ENCODE results near the gene NBAS.

The NBAS gene

GRCh38 chr2:15287447-15288184 lies 273.5 kb downstream of the NBAS start:
- Histone ChIP-seq H3K4me3 (ENCODE audit: insufficient read depth, low read depth, low read length, poor library complexity, severe bottlenecking) (no peak overlapping the region), H3K27me3 (replicated peaks; ENCODE audit: control insufficient read depth, insufficient read depth, low read length, poor library complexity, severe bottlenecking) (no peaks in the 10 kb centered on the region), H3K4me1 (ENCODE audit: control insufficient read depth, insufficient read depth, low read length, poor library complexity, severe bottlenecking) (no peaks in the 10 kb centered on the region), H3K36me3 (ENCODE audit: control insufficient read depth, insufficient read depth, low read length) (peaks cover 23% of the 10 kb centered on the region), H3K27ac (ENCODE audit: insufficient read depth, low read length, poor library complexity, severe bottlenecking) (no peak overlapping the region), H3K9me3 (ENCODE audit: control insufficient read depth, low read length) (no peaks in the 10 kb centered on the region)
- DNase-seq: no peak

- Histone ChIP-seq H3K27me3 (replicated peaks; ENCODE audit: control insufficient read depth, insufficient read depth, low read length, poor library complexity, severe bottlenecking) (no peaks in the 10 kb centered on the region), H3K4me1 (ENCODE audit: control insufficient read depth, insufficient read depth, low read length, poor library complexity, severe bottlenecking) (no peaks in the 10 kb centered on the region), H3K27ac (ENCODE audit: insufficient read depth, low read length, poor library complexity, severe bottlenecking) (no peak overlapping the region), H3K36me3 (ENCODE audit: control insufficient read depth, insufficient read depth, low read length) (peaks cover 18% of the 10 kb centered on the region), H3K4me3 (ENCODE audit: insufficient read depth, low read depth, low read length, poor library complexity, severe bottlenecking) (no peak overlapping the region), H3K9me3 (ENCODE audit: control insufficient read depth, low read length) (no peaks in the 10 kb centered on the region)
- DNase-seq: no peak
Measured at GRCh38 chr2:15284614-15285013, 276.5 kb downstream of the NBAS start.

DNA sequence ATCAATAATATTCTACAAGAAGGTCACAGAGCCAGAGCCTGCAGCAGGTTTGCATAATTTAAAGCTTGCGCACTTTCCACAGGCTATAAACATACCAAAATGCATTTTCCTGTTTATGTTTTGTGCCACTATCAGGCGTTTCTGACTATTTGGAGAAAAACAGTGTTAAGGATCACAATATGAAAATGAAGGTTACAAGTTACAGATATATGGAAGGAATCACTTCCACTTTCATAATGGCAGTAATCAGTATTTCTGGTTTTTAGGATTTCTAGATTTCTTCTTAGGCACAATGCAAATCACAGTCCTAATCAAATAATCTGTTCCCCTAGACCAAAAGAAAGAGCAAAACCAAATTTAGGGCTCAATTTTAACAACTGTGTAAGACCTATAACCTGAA lies 279.5 kb downstream of the NBAS start:
- H3K9me3 ChIP-seq (ENCODE audit: control insufficient read depth, low read length): no peaks in the 10 kb centered on the region
- H3K36me3 ChIP-seq (ENCODE audit: control insufficient read depth, insufficient read depth, low read length): peaks cover 13% of the 10 kb centered on the region
- no peak overlapping the region for H3K27ac ChIP-seq (ENCODE audit: insufficient read depth, low read length, poor library complexity, severe bottlenecking)
- no peaks in the 10 kb centered on the region for H3K27me3 ChIP-seq (replicated peaks; ENCODE audit: control insufficient read depth, insufficient read depth, low read length, poor library complexity, severe bottlenecking)
- no peak for DNase-seq
- no peak overlapping the region for H3K4me3 ChIP-seq (ENCODE audit: insufficient read depth, low read depth, low read length, poor library complexity, severe bottlenecking)
- no peaks in the 10 kb centered on the region for H3K4me1 ChIP-seq (ENCODE audit: control insufficient read depth, insufficient read depth, low read length, poor library complexity, severe bottlenecking)

GRCh38 chr2:15279201-15279876 lies 281.8 kb downstream of the NBAS start:
- Histone ChIP-seq H3K4me1 (ENCODE audit: control insufficient read depth, insufficient read depth, low read length, poor library complexity, severe bottlenecking) (no peaks in the 10 kb centered on the region), H3K9me3 (ENCODE audit: control insufficient read depth, low read length) (no peaks in the 10 kb centered on the region), H3K27ac (ENCODE audit: insufficient read depth, low read length, poor library complexity, severe bottlenecking) (no peak overlapping the region), H3K27me3 (replicated peaks; ENCODE audit: control insufficient read depth, insufficient read depth, low read length, poor library complexity, severe bottlenecking) (no peaks in the 10 kb centered on the region), H3K4me3 (ENCODE audit: insufficient read depth, low read depth, low read length, poor library complexity, severe bottlenecking) (no peak overlapping the region), H3K36me3 (ENCODE audit: control insufficient read depth, insufficient read depth, low read length) (peaks cover 15% of the 10 kb centered on the region)
- DNase-seq: no peak

- H3K36me3 ChIP-seq (ENCODE audit: control insufficient read depth, insufficient read depth, low read length): peaks cover 11% of the 10 kb centered on the region
- H3K9me3 ChIP-seq (ENCODE audit: control insufficient read depth, low read length): no peaks in the 10 kb centered on the region
- no peak for DNase-seq
- H3K4me1 ChIP-seq (ENCODE audit: control insufficient read depth, insufficient read depth, low read length, poor library complexity, severe bottlenecking): no peaks in the 10 kb centered on the region
- no peak overlapping the region for H3K4me3 ChIP-seq (ENCODE audit: insufficient read depth, low read depth, low read length, poor library complexity, severe bottlenecking)
- H3K27me3 ChIP-seq (replicated peaks; ENCODE audit: control insufficient read depth, insufficient read depth, low read length, poor library complexity, severe bottlenecking): no peaks in the 10 kb centered on the region
- no peak overlapping the region for H3K27ac ChIP-seq (ENCODE audit: insufficient read depth, low read length, poor library complexity, severe bottlenecking)
Measured at GRCh38 chr2:15278296-15278695, 282.8 kb downstream of the NBAS start.

DNA sequence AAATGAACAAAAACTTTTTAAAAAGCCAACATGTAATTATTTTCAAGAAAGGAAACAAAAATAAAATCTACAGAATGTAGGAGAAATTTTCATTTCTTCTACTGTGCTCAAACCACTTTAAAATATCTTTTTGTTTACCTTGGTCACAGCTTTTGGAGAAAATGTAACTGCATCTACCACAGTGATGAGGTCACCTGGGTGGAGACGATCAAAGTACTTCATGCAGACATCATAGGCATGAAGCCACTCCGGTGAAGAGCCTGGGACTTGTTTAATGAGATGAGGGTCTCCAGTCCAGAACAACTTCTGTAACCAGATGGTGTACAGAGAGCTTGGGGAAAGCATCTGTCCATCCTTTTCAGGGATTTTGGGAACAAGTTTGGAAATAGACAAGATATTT lies 285.8 kb downstream of the NBAS start:
- H3K27me3 ChIP-seq (replicated peaks; ENCODE audit: control insufficient read depth, insufficient read depth, low read length, poor library complexity, severe bottlenecking): no peaks in the 10 kb centered on the region
- H3K4me1 ChIP-seq (ENCODE audit: control insufficient read depth, insufficient read depth, low read length, poor library complexity, severe bottlenecking): no peaks in the 10 kb centered on the region
- no peak overlapping the region for H3K4me3 ChIP-seq (ENCODE audit: insufficient read depth, low read depth, low read length, poor library complexity, severe bottlenecking)
- H3K27ac ChIP-seq (ENCODE audit: insufficient read depth, low read length, poor library complexity, severe bottlenecking): no peak overlapping the region
- H3K9me3 ChIP-seq (ENCODE audit: control insufficient read depth, low read length): no peaks in the 10 kb centered on the region
- DNase-seq: no peak
- peaks cover 13% of the 10 kb centered on the region for H3K36me3 ChIP-seq (ENCODE audit: control insufficient read depth, insufficient read depth, low read length)

DNA sequence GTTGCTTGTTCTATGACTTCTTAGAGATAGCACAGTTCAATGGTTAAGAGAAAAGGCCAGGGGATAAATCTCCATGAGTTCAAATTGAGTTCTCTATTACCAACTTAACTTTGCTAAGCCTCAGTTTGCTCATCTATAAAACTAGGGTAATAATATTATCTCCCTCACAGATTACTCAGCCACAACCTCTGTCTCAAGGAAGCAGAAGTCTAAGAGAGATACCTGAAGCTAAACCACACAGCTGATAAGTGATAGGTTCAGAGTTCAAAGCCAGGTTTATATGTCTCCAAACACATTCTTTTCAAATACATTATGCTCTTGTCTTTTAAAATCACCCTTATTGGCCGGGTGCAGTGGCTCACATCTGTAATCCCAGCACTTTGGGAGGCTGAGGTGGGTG lies 287.7 kb downstream of the NBAS start:
- peaks cover 13% of the 10 kb centered on the region for H3K36me3 ChIP-seq (ENCODE audit: control insufficient read depth, insufficient read depth, low read length)
- no peak for DNase-seq

GRCh38 chr2:15272942-15273341 lies 288.2 kb downstream of the NBAS start:
- H3K27me3 ChIP-seq (replicated peaks; ENCODE audit: control insufficient read depth, insufficient read depth, low read length, poor library complexity, severe bottlenecking): no peaks in the 10 kb centered on the region
- H3K36me3 ChIP-seq (ENCODE audit: control insufficient read depth, insufficient read depth, low read length): peaks cover 13% of the 10 kb centered on the region
- no peak overlapping the region for H3K4me3 ChIP-seq (ENCODE audit: insufficient read depth, low read depth, low read length, poor library complexity, severe bottlenecking)
- H3K4me1 ChIP-seq (ENCODE audit: control insufficient read depth, insufficient read depth, low read length, poor library complexity, severe bottlenecking): no peaks in the 10 kb centered on the region
- no peaks in the 10 kb centered on the region for H3K9me3 ChIP-seq (ENCODE audit: control insufficient read depth, low read length)
- no peak for DNase-seq
- no peak overlapping the region for H3K27ac ChIP-seq (ENCODE audit: insufficient read depth, low read length, poor library complexity, severe bottlenecking)

More for the DNA sequence above, 287.7 kb downstream of the NBAS start:
- no peak overlapping the region for H3K27ac ChIP-seq (ENCODE audit: insufficient read depth, low read length, poor library complexity, severe bottlenecking)
- no peaks in the 10 kb centered on the region for H3K27me3 ChIP-seq (replicated peaks; ENCODE audit: control insufficient read depth, insufficient read depth, low read length, poor library complexity, severe bottlenecking)
- no peaks in the 10 kb centered on the region for H3K4me1 ChIP-seq (ENCODE audit: control insufficient read depth, insufficient read depth, low read length, poor library complexity, severe bottlenecking)
- H3K4me3 ChIP-seq (ENCODE audit: insufficient read depth, low read depth, low read length, poor library complexity, severe bottlenecking): no peak overlapping the region
- H3K9me3 ChIP-seq (ENCODE audit: control insufficient read depth, low read length): no peaks in the 10 kb centered on the region

- peaks cover 13% of the 10 kb centered on the region for H3K36me3 ChIP-seq (ENCODE audit: control insufficient read depth, insufficient read depth, low read length)
- no peaks in the 10 kb centered on the region for H3K27me3 ChIP-seq (replicated peaks; ENCODE audit: control insufficient read depth, insufficient read depth, low read length, poor library complexity, severe bottlenecking)
- DNase-seq: no peak
- H3K4me3 ChIP-seq (ENCODE audit: insufficient read depth, low read depth, low read length, poor library complexity, severe bottlenecking): no peak overlapping the region
- no peaks in the 10 kb centered on the region for H3K4me1 ChIP-seq (ENCODE audit: control insufficient read depth, insufficient read depth, low read length, poor library complexity, severe bottlenecking)
- no peaks in the 10 kb centered on the region for H3K9me3 ChIP-seq (ENCODE audit: control insufficient read depth, low read length)
- H3K27ac ChIP-seq (ENCODE audit: insufficient read depth, low read length, poor library complexity, severe bottlenecking): no peak overlapping the region
Measured at GRCh38 chr2:15271941-15272542, 289.1 kb downstream of the NBAS start.

GRCh38 chr2:15271276-15271675 lies 289.9 kb downstream of the NBAS start:
- no peak for DNase-seq
- Histone ChIP-seq H3K4me3 (ENCODE audit: insufficient read depth, low read depth, low read length, poor library complexity, severe bottlenecking) (no peak overlapping the region), H3K4me1 (ENCODE audit: control insufficient read depth, insufficient read depth, low read length, poor library complexity, severe bottlenecking) (no peaks in the 10 kb centered on the region), H3K9me3 (ENCODE audit: control insufficient read depth, low read length) (no peaks in the 10 kb centered on the region), H3K27ac (ENCODE audit: insufficient read depth, low read length, poor library complexity, severe bottlenecking) (no peak overlapping the region), H3K27me3 (replicated peaks; ENCODE audit: control insufficient read depth, insufficient read depth, low read length, poor library complexity, severe bottlenecking) (no peaks in the 10 kb centered on the region), H3K36me3 (ENCODE audit: control insufficient read depth, insufficient read depth, low read length) (peaks cover 13% of the 10 kb centered on the region)
